ENCODE results near the gene SPHK1.

DNA sequence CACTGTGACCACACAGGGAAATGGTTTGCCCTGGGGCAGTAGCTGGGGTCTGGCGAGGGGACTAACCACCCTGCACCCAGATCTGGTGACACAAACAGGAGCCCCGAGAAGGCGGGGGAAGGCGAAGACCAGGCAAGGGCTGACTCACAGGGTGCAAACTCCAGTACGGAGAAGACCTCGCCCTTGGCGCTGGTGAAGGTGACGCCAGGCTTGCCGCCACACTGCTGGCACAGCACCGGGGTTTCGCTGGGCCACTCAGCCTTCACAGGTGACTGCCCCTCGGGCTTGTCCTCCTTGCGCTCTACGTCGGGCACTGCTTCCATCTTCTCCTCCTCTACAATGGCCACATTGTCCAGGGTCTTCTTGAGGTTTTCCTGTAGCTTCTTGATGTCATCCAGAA, 11.6 kb downstream of the SPHK1 start:
- TF ChIP-seq, protein P1, sequence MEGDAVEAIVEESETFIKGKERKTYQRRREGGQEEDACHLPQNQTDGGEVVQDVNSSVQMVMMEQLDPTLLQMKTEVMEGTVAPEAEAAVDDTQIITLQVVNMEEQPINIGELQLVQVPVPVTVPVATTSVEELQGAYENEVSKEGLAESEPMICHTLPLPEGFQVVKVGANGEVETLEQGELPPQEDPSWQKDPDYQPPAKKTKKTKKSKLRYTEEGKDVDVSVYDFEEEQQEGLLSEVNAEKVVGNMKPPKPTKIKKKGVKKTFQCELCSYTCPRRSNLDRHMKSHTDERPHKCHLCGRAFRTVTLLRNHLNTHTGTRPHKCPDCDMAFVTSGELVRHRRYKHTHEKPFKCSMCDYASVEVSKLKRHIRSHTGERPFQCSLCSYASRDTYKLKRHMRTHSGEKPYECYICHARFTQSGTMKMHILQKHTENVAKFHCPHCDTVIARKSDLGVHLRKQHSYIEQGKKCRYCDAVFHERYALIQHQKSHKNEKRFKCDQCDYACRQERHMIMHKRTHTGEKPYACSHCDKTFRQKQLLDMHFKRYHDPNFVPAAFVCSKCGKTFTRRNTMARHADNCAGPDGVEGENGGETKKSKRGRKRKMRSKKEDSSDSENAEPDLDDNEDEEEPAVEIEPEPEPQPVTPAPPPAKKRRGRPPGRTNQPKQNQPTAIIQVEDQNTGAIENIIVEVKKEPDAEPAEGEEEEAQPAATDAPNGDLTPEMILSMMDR (IDR thresholded peaks at IDR 0.05) = no peak
- TF ChIP-seq POLR2A (IDR thresholded peaks at IDR 0.05) = no peak
